GM19397 (cell line): ENCODE data around the gene LRRC49.
"Not testable (repeated sequence)": the region's sequence is repeated elsewhere in the genome, so short reads cannot be mapped to it uniquely, and the experiment has no call there.

ENCODE experiments used
- ATAC-seq: cut with Tn5 transposase; IDR thresholded peaks from one replicate; pipeline ENCODE4 v1.9.1; 2021; ENCODE audit warnings: mild to moderate bottlenecking, moderate library complexity; ENCODE audit not compliant: unreplicated experiment

The LRRC49 gene

GRCh38 chr15:70920981-70921696 is 28.5 kb downstream of the LRRC49 start:
- ATAC-seq, result no peak

- no peak for ATAC-seq
These were observed 29.5 kb downstream of the LRRC49 start for GRCh38 chr15:70922119-70922518.

GRCh38 chr15:70923311-70924080 is 30.9 kb downstream of the LRRC49 start:
- no peak for ATAC-seq

GRCh38 chr15:70926914-70927313 is 34.3 kb downstream of the LRRC49 start:
- not testable (repeated sequence) for ATAC-seq

- no peak for ATAC-seq
These were observed 39.2 kb downstream of the LRRC49 start for GRCh38 chr15:70931821-70932220.

GRCh38 chr15:70932397-70932796 is 39.8 kb downstream of the LRRC49 start:
- ATAC-seq, result no peak

GRCh38 chr15:70933411-70933810 is 40.8 kb downstream of the LRRC49 start:
- no peak for ATAC-seq

GRCh38 chr15:70935631-70936030 is 43.0 kb downstream of the LRRC49 start:
- no peak for ATAC-seq

GRCh38 chr15:70936326-70936725 is 43.7 kb downstream of the LRRC49 start:
- ATAC-seq, result no peak

GRCh38 chr15:70943285-70943684 is 50.7 kb downstream of the LRRC49 start:
- not testable (repeated sequence) for ATAC-seq

- no peak for ATAC-seq
These were observed 55.0 kb downstream of the LRRC49 start for GRCh38 chr15:70947351-70948335.

GRCh38 chr15:70950953-70951352 is 58.3 kb downstream of the LRRC49 start:
- no peak for ATAC-seq

- no peak for ATAC-seq
These were observed 61.5 kb downstream of the LRRC49 start for GRCh38 chr15:70954171-70954570.

GRCh38 chr15:70954733-70955132 is 62.1 kb downstream of the LRRC49 start:
- no peak for ATAC-seq

GRCh38 chr15:70955151-70955550 is 62.5 kb downstream of the LRRC49 start:
- ATAC-seq, result no peak

- no peak for ATAC-seq
These were observed 63.8 kb downstream of the LRRC49 start for GRCh38 chr15:70956201-70956995.

- ATAC-seq, result no peak
These were observed 69.5 kb downstream of the LRRC49 start for GRCh38 chr15:70962084-70962483.

GRCh38 chr15:70963199-70963598 is 70.6 kb downstream of the LRRC49 start:
- no peak for ATAC-seq

- ATAC-seq, result no peak
These were observed 71.4 kb downstream of the LRRC49 start for GRCh38 chr15:70964058-70964457.

- ATAC-seq, result no peak
These were observed 72.1 kb downstream of the LRRC49 start for GRCh38 chr15:70964686-70965085.
